ENCODE results near the gene SLC52A1. TPM values are rescaled to one million over a fixed set of nuclear protein-coding genes. Genes with fewer than 3 reads are reported as not detected.

The SLC52A1 gene
- total and polyA plus RNA-seq, 2 of the 13 experiments (the other 11 are each of a cell fraction or from before 2014, with no cell fraction given): 0.03 to 0.13 TPM

- no peak for TF ChIP-seq E2F5 (CRISPR knock-in tag; conservative IDR thresholded peaks at IDR 0.05)
- TF ChIP-seq RNF219 (CRISPR knock-in tag; IDR thresholded peaks at IDR 0.05): no peak
- peak; percentile 38; the same call in 1 of the 2 replicates for TF ChIP-seq TBX2 (CRISPR knock-in tag; IDR thresholded peaks at IDR 0.05; ENCODE audit: borderline replicate concordance)
- TF ChIP-seq MAZ (IDR thresholded peaks at IDR 0.05; ENCODE audit: borderline replicate concordance, low read depth, low read length): no peak
- 0 out of 2 replicates have a peak, but pooled peaks have one; percentile 56 for TF ChIP-seq MAZ (CRISPR knock-in tag; IDR thresholded peaks at IDR 0.05; ENCODE audit: low read depth)
- peak; percentile 38; the same call in 1 of the 2 replicates for TF ChIP-seq STAG1 (CRISPR knock-in tag; IDR thresholded peaks at IDR 0.05)
- no peak for TF ChIP-seq HDAC2 (CRISPR knock-in tag; IDR thresholded peaks at IDR 0.05)
- no peak for TF ChIP-seq ZFP90 (CRISPR knock-in tag; IDR thresholded peaks at IDR 0.05; ENCODE audit: borderline replicate concordance)
- no peak for TF ChIP-seq ZNF749 (CRISPR knock-in tag; IDR thresholded peaks at IDR 0.05; ENCODE audit: borderline replicate concordance)
- 0 out of 2 replicates have a peak, but pooled peaks have one; percentile 11 for TF ChIP-seq BCL6 (CRISPR knock-in tag; IDR thresholded peaks at IDR 0.05)
- TF ChIP-seq ZNF451 (CRISPR knock-in tag; IDR thresholded peaks at IDR 0.05): no peak
- no peak for TF ChIP-seq RNF2 (conservative IDR thresholded peaks at IDR 0.05; ENCODE audit: low read depth)
- TF ChIP-seq TFDP1 (CRISPR knock-in tag; IDR thresholded peaks at IDR 0.05; ENCODE audit: borderline replicate concordance): peak; percentile 59; the same call in 1 of the 2 replicates
- no peak for TF ChIP-seq ZIK1 (CRISPR knock-in tag; IDR thresholded peaks at IDR 0.05; ENCODE audit: borderline replicate concordance, low read depth)
- TF ChIP-seq ZNF577 (CRISPR knock-in tag; IDR thresholded peaks at IDR 0.05; ENCODE audit: borderline replicate concordance, low read depth): no peak
- no peak for TF ChIP-seq CENPX (CRISPR knock-in tag; IDR thresholded peaks at IDR 0.05)
- no peak for TF ChIP-seq PATZ1 (CRISPR knock-in tag; IDR thresholded peaks at IDR 0.05)
- no peak for TF ChIP-seq IRF2 (CRISPR knock-in tag; IDR thresholded peaks at IDR 0.05)
- peak; percentile 18; the same call in 1 of the 2 replicates for TF ChIP-seq ATF2 (CRISPR knock-in tag; IDR thresholded peaks at IDR 0.05)
- no peak for TF ChIP-seq ZNF331 (CRISPR knock-in tag; IDR thresholded peaks at IDR 0.05)
- 0 out of 2 replicates have a peak, but pooled peaks have one; percentile 21 for TF ChIP-seq GATAD2A (CRISPR knock-in tag; IDR thresholded peaks at IDR 0.05)
- TF ChIP-seq ZNF891 (CRISPR knock-in tag; IDR thresholded peaks at IDR 0.05): 0 out of 2 replicates have a peak, but pooled peaks have one; percentile 47
- TF ChIP-seq MIER3 (CRISPR knock-in tag; IDR thresholded peaks at IDR 0.05; ENCODE audit: borderline replicate concordance): no peak
Measured at GRCh38 chr17:5031365-5032082, 3.7 kb downstream of the SLC52A1 start (continued).

All from HepG2 (cell line).